HepG2 (cell line): ENCODE data around the gene FLRT3. TPM values are rescaled to one million over a fixed set of nuclear protein-coding genes. Genes with fewer than 3 reads are reported as not detected.

Experiments
- ATAC-seq: fragments of 200-7000 bp; cut with Tn5 transposase; 3 replicates; pipeline ENCODE4 v1.9.1; 2020; ENCODE audit warnings: mild to moderate bottlenecking, moderate library complexity
- BruUV-seq: library from RNA; stranded (reverse); fragments of 400-500 nt; replicated peaks from 2 replicates; lab custom pipeline; 2021; lab: Mats Ljungman, UMichigan
- CTCF ChIA-PET: fragments of 300-600 bp; formaldehyde crosslinking; extraction: SDS; loops from one replicate; lab custom pipeline; 2021; ENCODE audit warnings: low total read pairs, inconsistent platforms, low intra/inter-chr PET ratio; lab: Yijun Ruan, JAX
- POLR2A ChIA-PET: fragments of 350-600 bp; sonication (Branson Sonifier 250); formaldehyde crosslinking; loops from one replicate; lab custom pipeline; 2020; ENCODE audit warnings: antibody characterized with exemption, inconsistent platforms; lab: Yijun Ruan, JAX
- DNase-seq: peaks from one replicate; pipeline ENCODE4 v3.0.0-alpha.2; 2015; ENCODE audit warnings: low spot score
- FAIRE-seq: peaks from 3 replicates; lab custom pipeline; 2011; peaks lifted over from hg19 to GRCh38; lab: Jason Lieb, UNC
- H2AFZ ChIP-seq: one replicate; pipeline ENCODE4 v1.6.1; 2011; ENCODE audit warnings: low read length, inconsistent platforms
- H3K27ac ChIP-seq: fragments of 300-600 bp; 3 replicates; pipeline ENCODE4 v1.8.0; 2011; ENCODE audit warnings: mixed run types, mild to moderate bottlenecking, mixed read lengths, low read length, inconsistent platforms; ENCODE audit not compliant: insufficient read depth; ENCODE audit errors: extremely low read length
- H3K27me3 ChIP-seq, 2 experiments: fragments of 200-600 bp in 1 of 2; 2 replicates in 1 of 2; 3 replicates in 1 of 2; pipeline versions ENCODE4 v1.6.0 to v1.8.0; 2011; ENCODE audit warnings: low read length in 2 of 2, mild to moderate bottlenecking in 2 of 2, moderate library complexity in 2 of 2, inconsistent platforms in 1 of 2; ENCODE audit not compliant: insufficient read depth in 2 of 2, control insufficient read depth in 1 of 2
- H3K36me3 ChIP-seq, 2 experiments: fragments of 200-600 bp in 1 of 2; replicated peaks in 1 of 2; 2 replicates in 1 of 2; 3 replicates in 1 of 2; pipeline versions ENCODE4 v1.5.1 to v1.8.0; 2011; ENCODE audit warnings: low read length in 2 of 2, inconsistent platforms in 1 of 2; ENCODE audit not compliant: insufficient read depth in 2 of 2, control insufficient read depth in 1 of 2
- H3K4me1 ChIP-seq: 2 replicates; pipeline ENCODE4 v1.5.1; 2012; ENCODE audit warnings: low read length, inconsistent platforms; ENCODE audit not compliant: insufficient read depth
- H3K4me2 ChIP-seq: 2 replicates; pipeline ENCODE4 v1.6.0; 2011; ENCODE audit warnings: low read depth, low read length, inconsistent platforms
- H3K4me3 ChIP-seq, 3 experiments: fragments of 200-600 bp in 1 of 3; sonication (generic), shearing (Covaris generic) in 1 of 3; replicated peaks in 1 of 3; 2 replicates each; pipeline ENCODE4 v1.5.1; 2011 to 2016; ENCODE audit warnings: low read length in 3 of 3, inconsistent platforms in 2 of 3, low read depth in 2 of 3, mild to moderate bottlenecking in 2 of 3, control low read depth in 1 of 3, mixed read lengths in 1 of 3; ENCODE audit not compliant: insufficient read depth in 1 of 3
- H3K79me2 ChIP-seq: one replicate; pipeline ENCODE4 v1.6.1; 2011; ENCODE audit warnings: low read length, inconsistent platforms; ENCODE audit not compliant: insufficient read depth
- H3K9ac ChIP-seq: 2 replicates; pipeline ENCODE4 v1.6.0; 2011; ENCODE audit warnings: mild to moderate bottlenecking, low read depth, low read length, inconsistent platforms; ENCODE audit not compliant: insufficient read depth
- H3K9me3 ChIP-seq: 2 replicates; pipeline ENCODE4 v1.5.1; 2012; ENCODE audit warnings: mild to moderate bottlenecking, low read length
- H4K20me1 ChIP-seq: 2 replicates; pipeline ENCODE4 v1.6.0; 2011; ENCODE audit warnings: inconsistent platforms, mild to moderate bottlenecking, low read length, moderate library complexity; ENCODE audit not compliant: insufficient read depth
- CEBPG ChIP-seq: IDR thresholded peaks from 2 replicates; pipeline ENCODE4 v1.6.1; 2016
- CREM ChIP-seq, 2 experiments: sonication (generic) in 1 of 2; formaldehyde crosslinking in 1 of 2; IDR thresholded peaks; 2 replicates each; pipeline versions ENCODE4 v1.4.0 to v1.6.1; 2016 to 2020; ENCODE audit warnings: antibody characterized with exemption in 1 of 2, mild to moderate bottlenecking in 1 of 2, missing genetic modification reagents in 1 of 2
- GLI4 ChIP-seq: sonication (generic); formaldehyde crosslinking; IDR thresholded peaks from 2 replicates; pipeline ENCODE4 v1.5.1; 2020; ENCODE audit warnings: missing genetic modification reagents, mild to moderate bottlenecking, moderate library complexity, borderline replicate concordance
- ZFP36 ChIP-seq: fragments of 150-350 bp; IDR thresholded peaks from 2 replicates; pipeline ENCODE4 v1.6.1; 2018; ENCODE audit warnings: borderline replicate concordance, low read length, low read depth; ENCODE audit not compliant: partially characterized antibody
- WGBS: methylation state at CpG from one replicate; pipeline ENCODE4 v1.1.6; 2017; ENCODE audit warnings: low lambda C conversion rate; 5-methylcytosine and 5-hydroxymethylcytosine counted together
- in situ Hi-C: cut with HindIII; loops from 2 replicates; pipeline ENCODE4 v1.10.0; 2017; ENCODE audit warnings: low pct_unique_long_range_greater_than_20kb; ENCODE audit not compliant: extremely low pct_ligation_motif_present
- intact Hi-C: fragments of 100-400 bp; cut with micrococcal nuclease; formaldehyde crosslinking; loops from one replicate; pipeline ENCODE4 v1.10.0; 2022; ENCODE audit not compliant: unreplicated experiment
- polyA plus RNA-seq, 8 experiments: library from polyadenylated mRNA; depleted of rRNA in 3 of 8; stranded (reverse) in 7 of 8; unstranded in 1 of 8; fragments of >200 nt; fragmentation: Illumina TruSeq in 4 of 8; extraction: Trizol in 4 of 8; gene quantifications; 2 replicates each; pipeline versions ENCODE4 v1.2.1 to v1.2.3, GENCODE V29; 2011 to 2016; ENCODE audit warnings: low read depth in 4 of 8, missing spikeins in 1 of 8, mixed read lengths in 1 of 8; ENCODE audit not compliant: insufficient read depth in 1 of 8
- total RNA-seq, 5 experiments: library from RNA; depleted of rRNA; stranded (reverse); fragments of >200 nt; fragmentation: Illumina TruSeq; extraction: Trizol; gene quantifications; 2 replicates each; pipeline ENCODE4 v1.2.3, GENCODE V29; 2016; ENCODE audit warnings: low read depth in 1 of 5
- TF ChIP-seq, protein P1 (sequence below): sonication (generic); formaldehyde crosslinking; IDR thresholded peaks from 2 replicates; pipeline ENCODE4 v1.8.0; 2022; ENCODE audit warnings: mild to moderate bottlenecking, missing genetic modification reagents, borderline replicate concordance
- TF ChIP-seq, protein P2 (sequence below): sonication (generic); formaldehyde crosslinking; IDR thresholded peaks from 2 replicates; pipeline ENCODE4 v1.8.0; 2022; ENCODE audit warnings: mild to moderate bottlenecking, missing genetic modification reagents; ENCODE audit not compliant: insufficient replicate concordance
- TF ChIP-seq, protein P3 (sequence below): IDR thresholded peaks from 2 replicates; pipeline ENCODE4 v1.6.1; 2016; ENCODE audit warnings: mild to moderate bottlenecking, missing biosample characterization, missing genetic modification reagents
- TF ChIP-seq, protein P4 (sequence below): sonication (generic); formaldehyde crosslinking; IDR thresholded peaks from 2 replicates; pipeline ENCODE4 v1.4.0; 2020; ENCODE audit warnings: mild to moderate bottlenecking, missing genetic modification reagents

The FLRT3 gene
- total and polyA plus RNA-seq, 2 of the 13 experiments (the other 11 are each of a cell fraction or from before 2014, with no cell fraction given): 0.44 to 5.3 TPM

DNA sequence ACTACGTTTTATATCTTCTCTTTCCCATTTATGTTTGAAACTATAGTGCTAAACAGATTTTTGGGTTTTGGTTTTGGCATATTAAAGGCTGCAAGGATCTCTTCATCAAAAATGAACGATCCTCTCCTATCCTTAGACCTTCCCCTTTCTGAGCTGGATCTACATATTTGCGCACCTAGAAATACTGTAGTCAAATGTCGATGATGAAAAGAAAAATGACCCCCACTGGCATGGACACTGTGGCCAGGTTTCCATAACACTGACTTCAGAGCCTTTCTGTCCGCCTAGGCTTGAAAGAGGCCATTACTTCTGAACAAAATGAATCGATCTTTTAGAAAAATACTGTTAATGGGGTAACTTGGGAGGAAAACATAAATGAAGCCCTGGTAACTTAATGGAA, 5.8 kb downstream of the FLRT3 start:
- ATAC-seq: no peak
- no peaks in the 10 kb centered on the region for H3K9me3 ChIP-seq
- no peak for DNase-seq
- TF ChIP-seq, protein P1, sequence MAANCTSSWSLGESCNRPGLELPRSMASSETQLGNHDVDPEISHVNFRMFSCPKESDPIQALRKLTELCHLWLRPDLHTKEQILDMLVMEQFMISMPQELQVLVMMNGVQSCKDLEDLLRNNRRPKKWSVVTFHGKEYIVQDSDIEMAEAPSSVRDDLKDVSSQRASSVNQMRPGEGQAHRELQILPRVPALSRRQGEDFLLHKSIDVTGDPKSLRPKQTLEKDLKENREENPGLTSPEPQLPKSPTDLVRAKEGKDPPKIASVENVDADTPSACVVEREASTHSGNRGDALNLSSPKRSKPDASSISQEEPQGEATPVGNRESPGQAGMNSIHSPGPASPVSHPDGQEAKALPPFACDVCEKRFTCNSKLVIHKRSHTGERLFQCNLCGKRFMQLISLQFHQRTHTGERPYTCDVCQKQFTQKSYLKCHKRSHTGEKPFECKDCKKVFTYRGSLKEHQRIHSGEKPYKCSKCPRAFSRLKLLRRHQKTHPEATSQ (CRISPR knock-in tag): no peak
- no peak for TF ChIP-seq CEBPG
- no peak for TF ChIP-seq ZFP36
- TF ChIP-seq, protein P2, sequence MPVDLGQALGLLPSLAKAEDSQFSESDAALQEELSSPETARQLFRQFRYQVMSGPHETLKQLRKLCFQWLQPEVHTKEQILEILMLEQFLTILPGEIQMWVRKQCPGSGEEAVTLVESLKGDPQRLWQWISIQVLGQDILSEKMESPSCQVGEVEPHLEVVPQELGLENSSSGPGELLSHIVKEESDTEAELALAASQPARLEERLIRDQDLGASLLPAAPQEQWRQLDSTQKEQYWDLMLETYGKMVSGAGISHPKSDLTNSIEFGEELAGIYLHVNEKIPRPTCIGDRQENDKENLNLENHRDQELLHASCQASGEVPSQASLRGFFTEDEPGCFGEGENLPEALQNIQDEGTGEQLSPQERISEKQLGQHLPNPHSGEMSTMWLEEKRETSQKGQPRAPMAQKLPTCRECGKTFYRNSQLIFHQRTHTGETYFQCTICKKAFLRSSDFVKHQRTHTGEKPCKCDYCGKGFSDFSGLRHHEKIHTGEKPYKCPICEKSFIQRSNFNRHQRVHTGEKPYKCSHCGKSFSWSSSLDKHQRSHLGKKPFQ: no peak
- TF ChIP-seq, protein P3, sequence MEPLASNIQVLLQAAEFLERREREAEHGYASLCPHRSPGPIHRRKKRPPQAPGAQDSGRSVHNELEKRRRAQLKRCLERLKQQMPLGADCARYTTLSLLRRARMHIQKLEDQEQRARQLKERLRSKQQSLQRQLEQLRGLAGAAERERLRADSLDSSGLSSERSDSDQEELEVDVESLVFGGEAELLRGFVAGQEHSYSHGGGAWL: no peak
- no peak for TF ChIP-seq GLI4 (CRISPR knock-in tag)
- no peak for TF ChIP-seq CREM (IDR thresholded peaks at IDR 0.05)
- no peak for TF ChIP-seq CREM (CRISPR knock-in tag; IDR thresholded peaks at IDR 0.05)
- TF ChIP-seq, protein P4, sequence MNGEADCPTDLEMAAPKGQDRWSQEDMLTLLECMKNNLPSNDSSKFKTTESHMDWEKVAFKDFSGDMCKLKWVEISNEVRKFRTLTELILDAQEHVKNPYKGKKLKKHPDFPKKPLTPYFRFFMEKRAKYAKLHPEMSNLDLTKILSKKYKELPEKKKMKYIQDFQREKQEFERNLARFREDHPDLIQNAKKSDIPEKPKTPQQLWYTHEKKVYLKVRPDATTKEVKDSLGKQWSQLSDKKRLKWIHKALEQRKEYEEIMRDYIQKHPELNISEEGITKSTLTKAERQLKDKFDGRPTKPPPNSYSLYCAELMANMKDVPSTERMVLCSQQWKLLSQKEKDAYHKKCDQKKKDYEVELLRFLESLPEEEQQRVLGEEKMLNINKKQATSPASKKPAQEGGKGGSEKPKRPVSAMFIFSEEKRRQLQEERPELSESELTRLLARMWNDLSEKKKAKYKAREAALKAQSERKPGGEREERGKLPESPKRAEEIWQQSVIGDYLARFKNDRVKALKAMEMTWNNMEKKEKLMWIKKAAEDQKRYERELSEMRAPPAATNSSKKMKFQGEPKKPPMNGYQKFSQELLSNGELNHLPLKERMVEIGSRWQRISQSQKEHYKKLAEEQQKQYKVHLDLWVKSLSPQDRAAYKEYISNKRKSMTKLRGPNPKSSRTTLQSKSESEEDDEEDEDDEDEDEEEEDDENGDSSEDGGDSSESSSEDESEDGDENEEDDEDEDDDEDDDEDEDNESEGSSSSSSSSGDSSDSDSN (CRISPR knock-in tag): no peak
- POLR2A ChIA-PET: no interaction called here
- no peaks in the 10 kb centered on the region for H4K20me1 ChIP-seq
- BruUV-seq: no TSS peak
- in situ Hi-C loops (loop anchor here (10.0 kb wide), 2 partner anchors 613 to 913 kb away; no protein-coding TSS in a partner anchor), intact Hi-C loops (loop anchor here (10.0 kb wide), 1 partner anchor 733 kb away; no protein-coding TSS in a partner anchor)
- H3K27me3 ChIP-seq: no peaks in the 10 kb centered on the region; a peak in 1 of 5 replicates
- no peak overlapping the region for H3K27ac ChIP-seq
- H3K4me3 ChIP-seq: no peak overlapping the region
- H3K4me1 ChIP-seq: peaks cover 10% of the 10 kb centered on the region; the same call in 1 of the 2 replicates
- H3K36me3 ChIP-seq: no peaks in the 10 kb centered on the region
- no peak overlapping the region for H2AFZ ChIP-seq
- H3K9ac ChIP-seq: no peak overlapping the region
- H3K79me2 ChIP-seq: no peaks in the 10 kb centered on the region
- no peak overlapping the region for H3K4me2 ChIP-seq
- WGBS: 57% methylated on average over 6 of the region's 6 CpGs
- no peak for FAIRE-seq
- CTCF ChIA-PET: no interaction called here
